Measurements from ENCODE around the gene PLPP7. TPM values are rescaled to one million over a fixed set of nuclear protein-coding genes. Genes with fewer than 3 reads are reported as not detected.
"Not testable (repeated sequence)": the region's sequence is repeated elsewhere in the genome, so short reads cannot be mapped to it uniquely, and the experiment has no call there.

Gene PLPP7
- total RNA-seq, 1 donor, result 16.3 TPM

DNA sequence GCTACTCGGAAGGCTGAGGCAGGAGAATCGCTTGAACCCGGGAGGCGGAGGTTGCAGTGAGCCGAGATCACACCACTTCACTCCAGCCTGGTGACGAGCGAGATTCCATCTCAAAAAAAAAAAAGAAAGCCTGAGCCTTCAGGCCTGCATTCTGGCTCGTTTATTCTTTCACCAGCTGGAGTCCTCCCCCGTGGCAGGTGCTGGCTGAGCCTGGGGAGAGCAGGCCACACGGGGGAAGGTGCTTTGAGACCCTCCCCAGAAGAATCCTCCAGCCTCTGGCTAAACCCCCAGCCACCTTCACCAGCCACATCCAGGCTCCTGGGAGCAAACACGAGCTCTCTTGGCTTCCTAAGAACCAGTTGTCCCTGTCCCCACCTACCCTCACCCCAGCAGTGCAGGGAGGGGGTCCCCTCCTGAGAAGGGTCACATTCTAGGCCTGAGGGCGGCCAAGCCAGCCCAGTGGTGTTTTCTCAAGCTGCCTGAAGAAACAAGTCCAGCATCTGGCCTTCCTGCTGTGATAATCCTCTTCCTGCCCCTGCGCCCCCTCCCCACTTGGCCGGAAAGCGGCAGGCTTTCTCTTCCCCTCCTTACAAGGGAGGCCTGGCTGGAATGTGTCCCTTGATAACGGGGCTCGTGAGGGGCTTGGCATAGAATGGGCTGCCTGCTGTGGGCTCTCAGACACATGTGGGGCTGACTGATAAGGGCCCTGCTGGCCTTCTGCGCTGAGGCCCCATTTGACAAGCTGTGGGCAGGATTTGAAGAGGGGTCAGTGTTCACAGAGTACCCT lies 41.5 kb downstream of the PLPP7 start:
- no peaks in the 10 kb centered on the region for H3K79me2 ChIP-seq (ENCODE audit: insufficient read depth, low read length)
- H3K9me3 ChIP-seq (ENCODE audit: low read depth, low read length), result no peaks in the 10 kb centered on the region
- H2AFZ ChIP-seq (ENCODE audit: low read length), result no peak overlapping the region
- no peaks in the 10 kb centered on the region for H3K27me3 ChIP-seq (ENCODE audit: insufficient read depth, low read length)
- TF ChIP-seq, protein P1, sequence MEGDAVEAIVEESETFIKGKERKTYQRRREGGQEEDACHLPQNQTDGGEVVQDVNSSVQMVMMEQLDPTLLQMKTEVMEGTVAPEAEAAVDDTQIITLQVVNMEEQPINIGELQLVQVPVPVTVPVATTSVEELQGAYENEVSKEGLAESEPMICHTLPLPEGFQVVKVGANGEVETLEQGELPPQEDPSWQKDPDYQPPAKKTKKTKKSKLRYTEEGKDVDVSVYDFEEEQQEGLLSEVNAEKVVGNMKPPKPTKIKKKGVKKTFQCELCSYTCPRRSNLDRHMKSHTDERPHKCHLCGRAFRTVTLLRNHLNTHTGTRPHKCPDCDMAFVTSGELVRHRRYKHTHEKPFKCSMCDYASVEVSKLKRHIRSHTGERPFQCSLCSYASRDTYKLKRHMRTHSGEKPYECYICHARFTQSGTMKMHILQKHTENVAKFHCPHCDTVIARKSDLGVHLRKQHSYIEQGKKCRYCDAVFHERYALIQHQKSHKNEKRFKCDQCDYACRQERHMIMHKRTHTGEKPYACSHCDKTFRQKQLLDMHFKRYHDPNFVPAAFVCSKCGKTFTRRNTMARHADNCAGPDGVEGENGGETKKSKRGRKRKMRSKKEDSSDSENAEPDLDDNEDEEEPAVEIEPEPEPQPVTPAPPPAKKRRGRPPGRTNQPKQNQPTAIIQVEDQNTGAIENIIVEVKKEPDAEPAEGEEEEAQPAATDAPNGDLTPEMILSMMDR (IDR thresholded peaks at IDR 0.05; ENCODE audit: extremely low read depth, low read depth, low read length), result no peak
- H3K4me3 ChIP-seq (ENCODE audit: insufficient read depth, low read length), result no peak overlapping the region
- no peaks in the 10 kb centered on the region for H4K20me1 ChIP-seq (ENCODE audit: insufficient read depth, low read length)
- no peaks in the 10 kb centered on the region for H3K4me1 ChIP-seq (ENCODE audit: insufficient read depth, low read length)
- H3K27ac ChIP-seq (ENCODE audit: low read depth, low read length), result no peak overlapping the region
- H3K4me2 ChIP-seq (ENCODE audit: insufficient read depth, low read length), result no peak overlapping the region
- H3K36me3 ChIP-seq (ENCODE audit: insufficient read depth, low read length), result no peaks in the 10 kb centered on the region
- DNase-seq (ENCODE audit: insufficient read length, low spot score, missing footprints), result no peak

GRCh38 chr9:131331996-131332395 lies 42.5 kb downstream of the PLPP7 start:
- H2AFZ ChIP-seq (ENCODE audit: low read length); DNase-seq (ENCODE audit: insufficient read length, low spot score, missing footprints); H3K36me3 ChIP-seq (ENCODE audit: insufficient read depth, low read length); H4K20me1 ChIP-seq (ENCODE audit: insufficient read depth, low read length); H3K9me3 ChIP-seq (ENCODE audit: low read depth, low read length); H3K79me2 ChIP-seq (ENCODE audit: insufficient read depth, low read length); H3K4me1 ChIP-seq (ENCODE audit: insufficient read depth, low read length); H3K4me2 ChIP-seq (ENCODE audit: insufficient read depth, low read length); H3K27ac ChIP-seq (ENCODE audit: low read depth, low read length); H3K27me3 ChIP-seq (ENCODE audit: insufficient read depth, low read length); H3K4me3 ChIP-seq (ENCODE audit: insufficient read depth, low read length): not testable (repeated sequence)

DNA sequence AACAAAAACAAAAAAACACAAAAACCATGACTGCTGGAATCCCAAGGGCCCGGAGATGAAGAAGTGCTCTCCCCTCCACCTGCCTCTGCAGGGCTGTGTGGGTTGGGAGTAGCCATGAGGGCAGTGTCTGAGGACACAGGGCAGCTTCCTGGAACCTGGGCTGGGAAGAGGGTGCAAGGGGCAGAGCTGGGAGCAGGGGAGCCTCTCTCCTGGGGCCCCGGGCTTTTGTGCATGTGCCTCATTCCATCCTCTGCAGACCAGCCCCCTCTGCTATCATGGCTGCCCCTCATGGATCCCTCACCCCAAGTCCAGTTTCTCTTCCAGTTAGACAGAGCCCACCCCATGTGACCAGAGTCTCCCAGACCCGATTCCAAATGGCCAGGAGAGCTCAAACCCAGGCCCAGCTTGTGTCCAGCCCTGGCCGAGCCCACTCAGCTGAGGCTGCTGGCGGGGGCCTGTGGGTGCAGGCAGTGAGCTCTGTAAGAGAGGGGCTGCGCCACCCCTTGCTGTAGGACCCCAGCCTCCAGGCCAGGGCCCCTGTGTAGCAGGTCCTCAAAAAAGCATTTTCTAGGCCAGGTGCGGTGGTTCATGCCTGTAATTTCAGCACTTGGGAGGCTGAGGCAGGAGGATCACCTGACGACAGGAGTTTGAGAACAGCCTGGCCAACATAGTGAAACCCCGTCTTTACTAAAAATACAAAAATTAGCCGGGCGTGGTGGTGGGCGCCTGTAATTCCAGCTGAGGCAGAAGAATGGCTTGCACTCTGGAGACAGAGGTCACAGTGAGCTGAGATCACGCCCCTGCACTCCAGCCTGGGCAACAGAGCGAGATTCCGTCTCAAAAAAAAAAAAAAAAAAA lies 44.5 kb downstream of the PLPP7 start:
- TF ChIP-seq, protein P1 (IDR thresholded peaks at IDR 0.05; ENCODE audit: extremely low read depth, low read depth, low read length), result no peak
- Histone ChIP-seq H3K36me3 (ENCODE audit: insufficient read depth, low read length) (no peaks in the 10 kb centered on the region), H3K4me1 (ENCODE audit: insufficient read depth, low read length) (no peaks in the 10 kb centered on the region), H2AFZ (ENCODE audit: low read length) (no peak overlapping the region), H3K27ac (ENCODE audit: low read depth, low read length) (no peak overlapping the region), H3K4me3 (ENCODE audit: insufficient read depth, low read length) (no peak overlapping the region), H3K4me2 (ENCODE audit: insufficient read depth, low read length) (no peak overlapping the region), H4K20me1 (ENCODE audit: insufficient read depth, low read length) (no peaks in the 10 kb centered on the region), H3K79me2 (ENCODE audit: insufficient read depth, low read length) (no peaks in the 10 kb centered on the region), H3K9me3 (ENCODE audit: low read depth, low read length) (no peaks in the 10 kb centered on the region), H3K27me3 (ENCODE audit: insufficient read depth, low read length) (no peaks in the 10 kb centered on the region)
- no peak for DNase-seq (ENCODE audit: insufficient read length, low spot score, missing footprints)

GRCh38 chr9:131334629-131335367 lies 45.3 kb downstream of the PLPP7 start:
- Histone ChIP-seq H3K27me3 (ENCODE audit: insufficient read depth, low read length) (no peaks in the 10 kb centered on the region), H3K27ac (ENCODE audit: low read depth, low read length) (no peak overlapping the region), H3K79me2 (ENCODE audit: insufficient read depth, low read length) (no peaks in the 10 kb centered on the region), H3K4me3 (ENCODE audit: insufficient read depth, low read length) (no peak overlapping the region), H2AFZ (ENCODE audit: low read length) (peak overlapping the region; percentile 46), H3K4me1 (ENCODE audit: insufficient read depth, low read length) (no peaks in the 10 kb centered on the region), H3K36me3 (ENCODE audit: insufficient read depth, low read length) (no peaks in the 10 kb centered on the region), H3K4me2 (ENCODE audit: insufficient read depth, low read length) (no peak overlapping the region), H3K9me3 (ENCODE audit: low read depth, low read length) (no peaks in the 10 kb centered on the region), H4K20me1 (ENCODE audit: insufficient read depth, low read length) (no peaks in the 10 kb centered on the region)
- DNase-seq (ENCODE audit: insufficient read length, low spot score, missing footprints), result peak; percentile 94
- TF ChIP-seq, protein P1 (IDR thresholded peaks at IDR 0.05; ENCODE audit: extremely low read depth, low read depth, low read length), result no peak
